Left cardiac atrium (tissue), 4 donors: ENCODE measurements around the gene CXXC1. TPM values are rescaled to one million over a fixed set of nuclear protein-coding genes. Genes with fewer than 3 reads are reported as not detected.
A peak's percentile ranks its signal among the peaks of the same experiment; 100 is the strongest.
"Not testable (repeated sequence)": the region's sequence is repeated elsewhere in the genome, so short reads cannot be mapped to it uniquely, and the experiment has no call there.

Source experiments
- ATAC-seq, 2 donors: fragments of 200-7000 bp; cut with Tn5 transposase; one replicate each; pipeline ENCODE4 v1.9.1; 2020; ENCODE audit warnings: mild to moderate bottlenecking in 2 of 2, moderate library complexity in 2 of 2
- DNase-seq: peaks from one replicate; pipeline ENCODE4 v3.0.0-alpha.2; 2020
- intact Hi-C, 2 donors: fragments of 100-400 bp; cut with DNase I; formaldehyde crosslinking; loops; one replicate each; pipeline versions ENCODE4 v1.14.1 to v1.15.1; 2022 to 2023
- total RNA-seq, 2 donors: library from RNA; stranded (reverse); fragmentation: NEBNext Ultra II Directional; extraction: Animal tissue kit (Norgen Biotek cat#: 25700); gene quantifications; one replicate each; pipeline ENCODE4 v1.2.1, GENCODE V29; 2021
- donor health status: DM: no; HTN: yes; CAD: no.
- donor health status: DM: no; HTN: yes; CAD: no; lungs with severe emphysema.
- donor health status: DM: yes; HTN: yes; CAD: no.
- donor health status: Dilated cardiomyopathy.

Gene CXXC1
- total RNA-seq, 2 donors from 2014 or later = 33.6 to 37.1 TPM

DNA sequence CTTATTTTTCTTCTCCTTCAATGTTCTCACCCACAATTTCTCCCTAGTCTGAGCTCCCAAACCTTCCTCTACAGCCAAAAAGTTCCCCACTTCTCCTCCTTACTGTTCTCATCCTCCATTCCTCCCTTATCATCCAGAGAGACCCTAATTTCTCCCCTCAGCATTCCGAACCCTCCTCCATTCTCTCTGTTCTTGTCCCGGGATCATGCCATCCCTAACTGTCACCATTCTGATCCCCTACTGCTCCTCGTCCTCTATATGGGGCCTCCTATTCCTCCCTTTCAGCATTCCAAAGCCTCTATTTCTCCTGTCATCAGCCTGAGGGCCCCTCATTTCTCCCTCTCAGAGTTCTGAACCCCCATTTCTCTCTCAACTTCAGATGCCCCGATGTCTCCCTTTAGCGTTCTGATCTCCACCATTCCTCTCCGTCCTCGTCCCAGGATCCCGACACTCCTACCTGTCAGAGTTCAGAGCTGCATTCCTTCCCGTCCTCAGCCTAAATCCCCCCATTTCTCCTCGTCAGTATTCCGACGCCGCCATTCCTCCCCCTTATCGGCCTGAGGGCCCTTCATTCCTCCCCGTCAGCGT is 6.7 kb downstream of the CXXC1 start:
- ATAC-seq = no peak

GRCh38 chr18:50279752-50280151 is 7.7 kb downstream of the CXXC1 start:
- DNase-seq = no peak
- ATAC-seq = no peak
- intact Hi-C loops = no loop called here

More for the DNA sequence above, 6.7 kb downstream of the CXXC1 start:
- intact Hi-C loops = no loop called here
- no peak for DNase-seq

DNA sequence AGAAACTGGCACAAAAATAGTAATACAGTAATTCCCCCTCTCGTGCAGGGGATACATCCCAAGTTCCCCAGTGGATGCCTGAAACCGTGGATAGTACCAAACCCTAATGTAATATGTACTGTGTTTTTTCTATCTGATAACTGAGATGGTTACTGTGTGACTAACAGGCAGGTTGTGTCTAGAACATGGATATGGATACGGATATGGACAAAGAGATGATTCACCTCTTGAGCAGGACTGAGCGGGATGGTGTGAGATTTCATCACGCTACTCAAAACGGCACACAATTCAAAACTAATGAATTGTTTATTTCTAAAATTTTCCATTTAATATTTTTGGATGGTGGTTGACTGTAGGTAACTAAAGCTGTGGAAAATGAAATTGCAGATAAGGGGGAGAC is 9.6 kb downstream of the CXXC1 start:
- ATAC-seq = no peak
- intact Hi-C loops = no loop called here
- DNase-seq = no peak

GRCh38 chr18:50276452-50276851 is 11.0 kb downstream of the CXXC1 start:
- intact Hi-C loops = no loop called here
- DNase-seq = no peak
- ATAC-seq = no peak

- intact Hi-C loops = no loop called here
- DNase-seq = no peak
- no peak for ATAC-seq
Observed at GRCh38 chr18:50275503-50276036, 11.9 kb downstream of the CXXC1 start.

DNA sequence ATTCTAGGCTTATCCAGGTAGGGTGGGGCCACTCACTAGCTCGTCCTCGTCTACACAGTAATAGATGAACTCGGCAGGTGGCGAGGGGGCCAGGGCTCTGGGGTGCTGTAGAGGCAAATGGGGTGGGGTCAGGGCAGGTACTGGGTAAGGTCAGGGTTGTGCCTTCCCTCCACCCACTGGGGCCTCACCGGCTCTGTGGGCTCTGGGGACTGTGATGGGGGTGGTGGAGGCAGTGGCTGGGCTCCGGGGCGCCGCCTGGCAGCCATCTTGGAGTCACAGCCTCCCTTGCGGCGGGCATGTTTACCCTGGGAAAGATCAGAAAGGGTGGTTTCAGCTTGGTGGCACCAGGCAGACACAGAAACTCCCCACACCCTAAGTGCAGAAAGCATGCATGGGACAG is 12.6 kb downstream of the CXXC1 start:
- intact Hi-C loops = no loop called here
- ATAC-seq (peak in 1 of 2 donors; percentile 6), DNase-seq (no peak)

GRCh38 chr18:50274044-50274442 is 13.4 kb downstream of the CXXC1 start:
- no peak for ATAC-seq
- no peak for DNase-seq
- intact Hi-C loops = no loop called here

- no peak for ATAC-seq
- intact Hi-C loops = no loop called here
- DNase-seq = no peak
Observed at GRCh38 chr18:50273203-50274043, 14.1 kb downstream of the CXXC1 start.

DNA sequence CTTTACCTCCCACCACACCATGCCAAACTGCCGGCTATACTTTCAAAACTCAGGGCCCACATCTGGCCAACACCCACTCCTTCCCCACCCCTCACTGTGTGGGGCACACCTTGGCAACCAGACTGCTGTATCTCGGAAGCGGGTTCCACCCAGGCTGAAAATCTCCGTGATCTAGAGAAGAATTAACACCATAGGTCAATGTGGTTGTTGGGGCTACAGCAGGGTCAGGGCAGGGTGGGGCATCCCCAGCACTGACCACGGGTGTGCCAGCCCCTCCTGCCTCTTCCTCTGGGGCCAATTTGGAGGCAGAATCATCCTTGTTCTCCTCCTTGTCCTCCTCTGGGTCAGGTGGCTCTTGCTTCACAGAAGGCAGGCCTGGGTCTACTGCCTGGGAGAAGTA is 14.9 kb downstream of the CXXC1 start:
- intact Hi-C loops = no loop called here
- DNase-seq = no peak
- no peak for ATAC-seq

DNA sequence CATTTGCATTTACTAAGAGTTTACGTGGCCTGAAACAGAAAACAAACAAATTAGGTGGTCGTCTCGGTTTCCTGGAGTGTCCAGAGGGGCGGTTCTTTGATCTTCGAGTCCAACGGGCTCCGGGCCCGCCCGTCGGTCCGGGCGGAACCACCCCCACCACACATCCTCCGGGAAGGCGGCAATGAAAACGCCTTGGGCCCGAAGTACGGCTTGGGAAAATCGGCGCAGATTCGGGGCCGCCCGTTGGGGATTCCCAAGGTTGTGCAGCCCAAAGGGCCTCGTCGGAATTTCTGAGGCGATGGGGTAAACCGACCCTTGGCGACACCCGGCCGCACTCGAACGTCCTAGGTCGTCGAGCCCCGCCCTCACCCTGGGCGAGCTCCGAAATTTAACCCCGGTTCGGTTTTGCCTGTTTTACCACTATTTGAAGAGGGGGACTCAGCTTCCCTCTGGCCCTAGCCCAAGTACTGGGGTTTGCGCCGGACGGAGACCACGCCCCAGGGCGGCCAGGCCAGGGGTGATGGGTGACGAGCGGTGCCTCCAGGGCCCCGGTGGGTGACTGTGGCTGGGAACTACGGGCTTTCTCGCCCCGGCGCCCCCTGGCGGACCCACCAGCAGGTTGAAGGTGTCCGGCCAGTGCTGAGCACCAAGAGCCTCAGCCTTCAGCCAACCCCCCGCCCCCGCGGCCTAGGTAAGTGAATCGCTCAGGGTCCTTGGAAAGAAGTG is 19.3 kb downstream of the CXXC1 start:
- intact Hi-C loops = no loop called here
- DNase-seq = peak; percentile 90

GRCh38 chr18:50266248-50266704 is 21.2 kb downstream of the CXXC1 start, which contains the start of gene CFAP53:
Gene CFAP53 (minus strand): TSS chr18:50266495. CDS start chr18:50266404, 91 bp downstream.
- peak; percentile 97 to 98 for ATAC-seq
- intact Hi-C loops = no loop called here

More for the DNA sequence above, 19.3 kb downstream of the CXXC1 start:
- peak; percentile 60 to 81 for ATAC-seq

GRCh38 chr18:50262977-50263376 is 24.5 kb downstream of the CXXC1 start:
- DNase-seq (no peak), ATAC-seq (no peak)
- intact Hi-C loops = no loop called here

More at GRCh38 chr18:50266248-50266704, 21.2 kb downstream of the CXXC1 start, which contains the start of gene CFAP53:
- peak; percentile 96 for DNase-seq

DNA sequence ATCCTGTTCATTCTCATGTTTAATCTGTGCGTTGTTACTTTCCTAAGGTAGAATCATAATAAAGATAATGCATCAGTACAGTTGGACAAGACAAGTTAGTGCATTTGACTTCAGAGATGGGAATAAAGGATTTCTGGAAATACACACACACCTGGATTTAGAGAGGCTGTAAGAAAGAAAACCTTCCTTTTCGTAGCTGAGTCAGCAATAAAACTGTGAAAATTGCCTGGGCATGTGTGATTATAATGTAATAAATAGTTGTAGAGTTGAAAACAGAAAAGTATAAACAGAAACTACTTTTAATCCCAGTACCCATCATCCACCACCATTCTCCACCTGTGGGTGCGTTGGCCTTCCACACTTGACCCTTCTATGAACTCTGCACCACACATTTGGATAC is 36.6 kb downstream of the CXXC1 start:
- ATAC-seq (no peak), DNase-seq (no peak)
- intact Hi-C loops = no loop called here

DNA sequence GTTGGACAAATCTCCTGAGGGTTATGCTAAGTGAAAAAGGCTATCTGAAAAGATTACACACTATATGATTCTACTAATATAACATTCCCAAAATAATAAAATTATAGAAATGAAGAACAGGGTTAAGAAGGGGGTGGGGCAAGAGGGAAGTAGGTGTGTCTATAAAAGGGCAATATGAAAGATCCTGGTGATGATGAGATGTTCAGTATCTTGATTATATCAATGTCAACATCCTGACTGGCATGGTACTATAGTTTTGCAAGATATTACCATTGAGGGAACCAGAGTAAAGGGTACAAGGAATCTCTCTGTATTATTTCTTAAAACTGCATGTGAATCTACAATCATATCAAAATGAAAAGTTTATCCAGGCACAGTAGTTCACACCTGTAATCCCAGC is 37.9 kb downstream of the CXXC1 start:
- ATAC-seq = no peak
- intact Hi-C loops = no loop called here
- DNase-seq = no peak

GRCh38 chr18:50247561-50247960 is 39.9 kb downstream of the CXXC1 start:
- DNase-seq = no peak
- intact Hi-C loops = no loop called here
- ATAC-seq = no peak

- ATAC-seq, intact Hi-C loops, DNase-seq: not testable (repeated sequence)
Observed at GRCh38 chr18:50241768-50242167, 45.7 kb downstream of the CXXC1 start.

DNA sequence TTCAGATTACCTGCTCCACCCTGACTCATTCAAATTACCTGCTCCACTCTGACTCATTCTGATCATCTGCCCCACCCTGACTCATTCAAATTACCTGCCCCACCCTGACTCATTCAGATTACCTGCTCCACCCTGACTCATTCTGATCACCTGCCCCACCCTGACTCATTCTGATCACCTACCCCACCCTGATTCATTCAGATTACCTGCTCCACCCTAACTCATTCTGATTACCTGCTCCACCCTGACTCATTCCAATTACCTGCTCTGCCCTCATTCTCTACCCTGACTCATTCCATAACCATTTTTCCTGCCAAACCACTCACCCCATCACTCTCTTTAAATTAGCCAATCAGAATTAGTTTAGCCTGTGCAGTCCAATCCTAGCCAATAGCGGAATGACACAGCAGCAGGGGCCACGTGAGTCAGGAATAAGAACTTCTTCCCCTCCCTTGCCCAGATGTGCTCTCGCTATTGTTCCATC is 47.4 kb downstream of the CXXC1 start:
- ATAC-seq = no peak
- DNase-seq = no peak
- intact Hi-C loops = no loop called here

- ATAC-seq = no peak
- DNase-seq = no peak
- intact Hi-C loops = no loop called here
Observed at GRCh38 chr18:50232419-50232818, 55.1 kb downstream of the CXXC1 start.
